SK-N-SH treated with all-trans-retinoic acid at 6 μM for 48 hours (cell line): ENCODE data around the gene SCPEP1.

Experiments
- ATAC-seq: fragments of 200-7000 bp; cut with Tn5 transposase; 3 replicates; pipeline ENCODE4 v1.9.1; 2020; ENCODE audit warnings: mild to moderate bottlenecking, moderate library complexity
- ARNTL ChIP-seq: fragments of 450-650 bp; formaldehyde crosslinking; IDR thresholded peaks from 2 replicates; pipeline ENCODE4 v1.5.0; 2020; ENCODE audit warnings: low read depth, mild to moderate bottlenecking, moderate library complexity, borderline replicate concordance
- BACH2 ChIP-seq: fragments of 250-450 bp; sonication (Bioruptor Pico); IDR thresholded peaks from 2 replicates; pipeline ENCODE4 v1.9.0; 2021; ENCODE audit warnings: mild to moderate bottlenecking, borderline replicate concordance
- CSDC2 ChIP-seq: fragments of 250-450 bp; sonication (Bioruptor Pico); IDR thresholded peaks from 2 replicates; pipeline ENCODE4 v1.5.0; 2020; ENCODE audit warnings: mild to moderate bottlenecking, moderate library complexity
- ESRRG ChIP-seq: fragments of 250-450 bp; sonication (Bioruptor Pico); IDR thresholded peaks from 2 replicates; pipeline ENCODE4 v1.6.1; 2021; ENCODE audit warnings: mild to moderate bottlenecking
- GLIS3 ChIP-seq: fragments of 250-450 bp; sonication (Bioruptor Pico); IDR thresholded peaks from 2 replicates; pipeline ENCODE4 v1.5.0; 2020; ENCODE audit warnings: mild to moderate bottlenecking, moderate library complexity
- PPARA ChIP-seq: fragments of 250-450 bp; sonication (Bioruptor Pico); IDR thresholded peaks from 2 replicates; pipeline ENCODE4 v1.5.0; 2020; ENCODE audit warnings: mild to moderate bottlenecking, borderline replicate concordance
- SNAI2 ChIP-seq: fragments of 250-450 bp; sonication (Bioruptor Pico); IDR thresholded peaks from 2 replicates; pipeline ENCODE4 v1.5.0; 2020; ENCODE audit warnings: mild to moderate bottlenecking, moderate library complexity
- TCF4 ChIP-seq: fragments of 250-450 bp; sonication (Bioruptor Pico); IDR thresholded peaks from 2 replicates; pipeline ENCODE4 v1.8.0; 2021; ENCODE audit warnings: mild to moderate bottlenecking, moderate library complexity, borderline replicate concordance
- TOX ChIP-seq: fragments of 250-450 bp; sonication (Bioruptor Pico); IDR thresholded peaks from 2 replicates; pipeline ENCODE4 v1.8.0; 2021; ENCODE audit warnings: mild to moderate bottlenecking, moderate library complexity, borderline replicate concordance
- TSHZ2 ChIP-seq: fragments of 250-450 bp; sonication (Bioruptor Pico); IDR thresholded peaks from 2 replicates; pipeline ENCODE4 v1.5.0; 2020; ENCODE audit warnings: mild to moderate bottlenecking, moderate library complexity
- ZC3H10 ChIP-seq: fragments of 250-450 bp; sonication (Bioruptor Pico); IDR thresholded peaks from 2 replicates; pipeline ENCODE4 v1.5.1; 2021; ENCODE audit warnings: mild to moderate bottlenecking, moderate library complexity
- ZFP3 ChIP-seq: fragments of 250-450 bp; sonication (Bioruptor Pico); IDR thresholded peaks from 2 replicates; pipeline ENCODE4 v1.5.0; 2020; ENCODE audit warnings: mild to moderate bottlenecking, moderate library complexity
- ZFP30 ChIP-seq: fragments of 450-650 bp; formaldehyde crosslinking; IDR thresholded peaks from 2 replicates; pipeline ENCODE4 v1.5.0; 2022; ENCODE audit warnings: mild to moderate bottlenecking, moderate library complexity
- ZNF565 ChIP-seq: fragments of 450-650 bp; formaldehyde crosslinking; conservative IDR thresholded peaks from 2 replicates; pipeline ENCODE4 v1.5.0; 2020; ENCODE audit warnings: low read depth, mild to moderate bottlenecking, moderate library complexity
- ZNF70 ChIP-seq: fragments of 450-650 bp; formaldehyde crosslinking; IDR thresholded peaks from 2 replicates; pipeline ENCODE4 v1.5.0; 2020; ENCODE audit warnings: mild to moderate bottlenecking, moderate library complexity
- ZNF8 ChIP-seq: fragments of 450-650 bp; formaldehyde crosslinking; IDR thresholded peaks from 2 replicates; pipeline ENCODE4 v1.5.0; 2020; ENCODE audit warnings: mild to moderate bottlenecking, moderate library complexity
- TF ChIP-seq, protein P1 (sequence below): fragments of 250-450 bp; sonication (Bioruptor Pico); IDR thresholded peaks from 2 replicates; pipeline ENCODE4 v1.8.0; 2021; ENCODE audit warnings: low read depth, mild to moderate bottlenecking, moderate library complexity, borderline replicate concordance
- TF ChIP-seq, protein P2 (sequence below): fragments of 250-450 bp; sonication (Bioruptor Pico); IDR thresholded peaks from 2 replicates; pipeline ENCODE4 v1.8.0; 2020; ENCODE audit warnings: mild to moderate bottlenecking, moderate library complexity, borderline replicate concordance
- TF ChIP-seq, protein P3 (sequence below): fragments of 250-450 bp; sonication (Bioruptor Pico); IDR thresholded peaks from 2 replicates; pipeline ENCODE4 v1.5.1; 2020; ENCODE audit warnings: low read depth, mild to moderate bottlenecking, moderate library complexity
- TF ChIP-seq, protein P4 (sequence below): fragments of 250-450 bp; sonication (Bioruptor Pico); IDR thresholded peaks from 2 replicates; pipeline ENCODE4 v1.5.1; 2021; ENCODE audit warnings: mild to moderate bottlenecking, moderate library complexity

Gene SCPEP1

DNA sequence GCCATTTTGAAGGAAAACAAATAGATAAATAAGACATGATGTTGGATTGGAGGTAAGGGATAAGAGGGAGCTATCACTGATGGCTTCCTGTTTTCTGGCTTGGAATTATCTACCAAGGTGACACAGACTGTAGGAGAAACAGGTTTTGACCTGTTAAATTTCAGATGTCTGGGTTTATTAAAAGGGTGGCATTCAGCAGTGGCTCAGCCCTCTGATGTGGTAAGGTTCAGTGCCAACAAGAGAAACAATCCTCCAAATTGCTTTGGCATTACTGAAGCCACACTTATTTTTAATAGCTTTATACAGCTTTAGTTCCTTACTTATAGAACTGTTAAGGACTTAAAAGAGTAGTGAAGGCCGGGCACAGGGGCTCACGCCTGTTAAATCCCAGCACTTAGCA is 70.2 kb downstream of the SCPEP1 start:
- TF ChIP-seq ZNF8 (CRISPR knock-in tag) (no peak), CSDC2 (CRISPR knock-in tag) (no peak), ARNTL (CRISPR knock-in tag) (no peak), ZNF70 (CRISPR knock-in tag) (no peak), ESRRG (CRISPR knock-in tag) (no peak), ZFP3 (CRISPR knock-in tag) (no peak), BACH2 (CRISPR knock-in tag) (no peak), ZC3H10 (no peak), ZNF565 (CRISPR knock-in tag) (no peak), TOX (CRISPR knock-in tag) (no peak), ZFP30 (no peak), SNAI2 (CRISPR knock-in tag) (no peak), PPARA (CRISPR knock-in tag) (no peak), GLIS3 (no peak), TCF4 (CRISPR knock-in tag) (no peak)
- TF ChIP-seq, protein P1, sequence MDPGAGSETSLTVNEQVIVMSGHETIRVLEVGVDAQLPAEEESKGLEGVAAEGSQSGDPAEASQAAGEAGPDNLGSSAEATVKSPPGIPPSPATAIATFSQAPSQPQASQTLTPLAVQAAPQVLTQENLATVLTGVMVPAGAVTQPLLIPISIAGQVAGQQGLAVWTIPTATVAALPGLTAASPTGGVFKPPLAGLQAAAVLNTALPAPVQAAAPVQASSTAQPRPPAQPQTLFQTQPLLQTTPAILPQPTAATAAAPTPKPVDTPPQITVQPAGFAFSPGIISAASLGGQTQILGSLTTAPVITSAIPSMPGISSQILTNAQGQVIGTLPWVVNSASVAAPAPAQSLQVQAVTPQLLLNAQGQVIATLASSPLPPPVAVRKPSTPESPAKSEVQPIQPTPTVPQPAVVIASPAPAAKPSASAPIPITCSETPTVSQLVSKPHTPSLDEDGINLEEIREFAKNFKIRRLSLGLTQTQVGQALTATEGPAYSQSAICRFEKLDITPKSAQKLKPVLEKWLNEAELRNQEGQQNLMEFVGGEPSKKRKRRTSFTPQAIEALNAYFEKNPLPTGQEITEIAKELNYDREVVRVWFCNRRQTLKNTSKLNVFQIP (CRISPR knock-in tag), result no peak
- TF ChIP-seq, protein P2, sequence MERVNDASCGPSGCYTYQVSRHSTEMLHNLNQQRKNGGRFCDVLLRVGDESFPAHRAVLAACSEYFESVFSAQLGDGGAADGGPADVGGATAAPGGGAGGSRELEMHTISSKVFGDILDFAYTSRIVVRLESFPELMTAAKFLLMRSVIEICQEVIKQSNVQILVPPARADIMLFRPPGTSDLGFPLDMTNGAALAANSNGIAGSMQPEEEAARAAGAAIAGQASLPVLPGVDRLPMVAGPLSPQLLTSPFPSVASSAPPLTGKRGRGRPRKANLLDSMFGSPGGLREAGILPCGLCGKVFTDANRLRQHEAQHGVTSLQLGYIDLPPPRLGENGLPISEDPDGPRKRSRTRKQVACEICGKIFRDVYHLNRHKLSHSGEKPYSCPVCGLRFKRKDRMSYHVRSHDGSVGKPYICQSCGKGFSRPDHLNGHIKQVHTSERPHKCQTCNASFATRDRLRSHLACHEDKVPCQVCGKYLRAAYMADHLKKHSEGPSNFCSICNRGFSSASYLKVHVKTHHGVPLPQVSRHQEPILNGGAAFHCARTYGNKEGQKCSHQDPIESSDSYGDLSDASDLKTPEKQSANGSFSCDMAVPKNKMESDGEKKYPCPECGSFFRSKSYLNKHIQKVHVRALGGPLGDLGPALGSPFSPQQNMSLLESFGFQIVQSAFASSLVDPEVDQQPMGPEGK (CRISPR knock-in tag), result no peak
- TF ChIP-seq, protein P3, sequence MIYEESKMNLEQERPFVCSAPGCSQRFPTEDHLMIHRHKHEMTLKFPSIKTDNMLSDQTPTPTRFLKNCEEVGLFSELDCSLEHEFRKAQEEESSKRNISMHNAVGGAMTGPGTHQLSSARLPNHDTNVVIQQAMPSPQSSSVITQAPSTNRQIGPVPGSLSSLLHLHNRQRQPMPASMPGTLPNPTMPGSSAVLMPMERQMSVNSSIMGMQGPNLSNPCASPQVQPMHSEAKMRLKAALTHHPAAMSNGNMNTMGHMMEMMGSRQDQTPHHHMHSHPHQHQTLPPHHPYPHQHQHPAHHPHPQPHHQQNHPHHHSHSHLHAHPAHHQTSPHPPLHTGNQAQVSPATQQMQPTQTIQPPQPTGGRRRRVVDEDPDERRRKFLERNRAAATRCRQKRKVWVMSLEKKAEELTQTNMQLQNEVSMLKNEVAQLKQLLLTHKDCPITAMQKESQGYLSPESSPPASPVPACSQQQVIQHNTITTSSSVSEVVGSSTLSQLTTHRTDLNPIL (CRISPR knock-in tag), result no peak
- TF ChIP-seq, all 23 proteins: peak for 0
- no peak for ATAC-seq

DNA sequence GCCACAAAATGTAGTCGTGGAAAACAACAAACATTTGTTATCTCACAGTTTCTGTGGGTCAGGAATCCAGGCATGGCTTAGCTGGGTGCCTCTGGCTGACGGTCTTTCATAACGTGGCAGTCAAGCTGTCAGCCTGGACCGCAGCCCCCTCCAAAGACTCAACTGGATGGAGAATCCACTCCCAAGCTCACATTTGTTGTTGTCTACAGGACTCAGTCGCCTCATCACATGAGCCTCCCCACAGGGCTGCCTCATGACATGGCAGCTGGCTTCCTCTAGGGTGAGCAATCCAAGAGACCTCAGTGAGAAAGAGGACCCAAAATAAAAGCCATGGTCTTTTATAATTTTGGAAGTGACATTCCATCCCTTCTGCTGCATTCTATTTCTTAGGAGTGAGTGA is 72.4 kb downstream of the SCPEP1 start:
- TF ChIP-seq, protein P4, sequence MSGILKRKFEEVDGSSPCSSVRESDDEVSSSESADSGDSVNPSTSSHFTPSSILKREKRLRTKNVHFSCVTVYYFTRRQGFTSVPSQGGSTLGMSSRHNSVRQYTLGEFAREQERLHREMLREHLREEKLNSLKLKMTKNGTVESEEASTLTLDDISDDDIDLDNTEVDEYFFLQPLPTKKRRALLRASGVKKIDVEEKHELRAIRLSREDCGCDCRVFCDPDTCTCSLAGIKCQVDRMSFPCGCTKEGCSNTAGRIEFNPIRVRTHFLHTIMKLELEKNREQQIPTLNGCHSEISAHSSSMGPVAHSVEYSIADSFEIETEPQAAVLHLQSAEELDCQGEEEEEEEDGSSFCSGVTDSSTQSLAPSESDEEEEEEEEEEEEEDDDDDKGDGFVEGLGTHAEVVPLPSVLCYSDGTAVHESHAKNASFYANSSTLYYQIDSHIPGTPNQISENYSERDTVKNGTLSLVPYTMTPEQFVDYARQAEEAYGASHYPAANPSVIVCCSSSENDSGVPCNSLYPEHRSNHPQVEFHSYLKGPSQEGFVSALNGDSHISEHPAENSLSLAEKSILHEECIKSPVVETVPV (CRISPR knock-in tag), result no peak
- TF ChIP-seq ZNF565 (CRISPR knock-in tag), result no peak
- TF ChIP-seq, all 23 proteins: peak for 0
- peak; percentile 38; the same call in 2 of the 3 replicates for ATAC-seq

GRCh38 chr17:57051886-57052361 is 74.0 kb downstream of the SCPEP1 start:
- no peak for TF ChIP-seq TSHZ2 (CRISPR knock-in tag)
- no peak for TF ChIP-seq ESRRG (CRISPR knock-in tag)
- no peak; the same call in 2 of the 3 replicates for ATAC-seq
